DLD1 (cell line): ENCODE measurements around the gene HIGD1C.

ENCODE experiments used
- in situ Hi-C: cut with HindIII; loops from 2 replicates; pipeline ENCODE4 v1.10.0; 2017; ENCODE audit warnings: low sequenced_read_pairs

HIGD1C gene

DNA sequence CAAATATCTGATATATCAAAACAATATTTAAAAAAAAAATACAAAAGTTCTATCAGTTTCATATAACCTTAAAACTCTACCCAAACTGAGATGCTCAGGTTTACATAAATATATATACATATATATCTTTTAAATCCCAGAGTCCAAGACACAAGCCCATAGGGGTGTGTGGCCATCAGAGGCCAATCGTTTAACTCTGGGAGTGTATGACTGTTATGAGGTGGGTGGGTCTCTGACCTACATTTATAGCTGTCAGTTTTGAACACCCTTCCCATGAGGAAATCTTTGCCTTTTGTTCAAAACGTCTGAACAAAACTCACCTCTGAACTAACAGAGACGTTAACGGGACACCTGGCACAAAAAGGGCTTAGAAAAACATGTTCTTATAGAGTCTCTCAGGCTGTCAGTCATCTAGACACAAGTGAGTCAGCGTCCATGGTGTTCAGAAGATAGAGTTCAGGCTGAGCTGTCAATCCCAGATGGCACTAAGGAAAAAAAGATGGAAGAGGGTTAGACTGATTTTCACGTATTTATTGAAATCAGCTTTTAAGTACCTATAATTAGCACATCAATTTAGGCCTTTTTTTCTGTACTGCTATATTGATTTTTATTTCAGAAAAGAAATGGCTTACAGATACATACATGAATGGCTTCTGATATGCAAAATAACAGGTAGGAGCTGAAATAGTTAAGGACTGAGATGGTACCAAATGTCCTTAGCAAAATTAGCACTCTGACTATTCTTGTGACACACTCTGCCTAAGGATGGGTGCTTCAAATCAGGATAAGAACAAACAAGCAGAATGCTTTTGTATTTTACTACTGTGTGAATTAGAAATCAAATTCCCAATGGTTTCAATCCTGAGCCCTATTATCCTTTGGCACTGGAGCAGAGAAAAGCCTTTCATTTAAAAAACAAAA, 29.2 kb downstream of the HIGD1C start:
- in situ Hi-C loops, result no loop called here

DNA sequence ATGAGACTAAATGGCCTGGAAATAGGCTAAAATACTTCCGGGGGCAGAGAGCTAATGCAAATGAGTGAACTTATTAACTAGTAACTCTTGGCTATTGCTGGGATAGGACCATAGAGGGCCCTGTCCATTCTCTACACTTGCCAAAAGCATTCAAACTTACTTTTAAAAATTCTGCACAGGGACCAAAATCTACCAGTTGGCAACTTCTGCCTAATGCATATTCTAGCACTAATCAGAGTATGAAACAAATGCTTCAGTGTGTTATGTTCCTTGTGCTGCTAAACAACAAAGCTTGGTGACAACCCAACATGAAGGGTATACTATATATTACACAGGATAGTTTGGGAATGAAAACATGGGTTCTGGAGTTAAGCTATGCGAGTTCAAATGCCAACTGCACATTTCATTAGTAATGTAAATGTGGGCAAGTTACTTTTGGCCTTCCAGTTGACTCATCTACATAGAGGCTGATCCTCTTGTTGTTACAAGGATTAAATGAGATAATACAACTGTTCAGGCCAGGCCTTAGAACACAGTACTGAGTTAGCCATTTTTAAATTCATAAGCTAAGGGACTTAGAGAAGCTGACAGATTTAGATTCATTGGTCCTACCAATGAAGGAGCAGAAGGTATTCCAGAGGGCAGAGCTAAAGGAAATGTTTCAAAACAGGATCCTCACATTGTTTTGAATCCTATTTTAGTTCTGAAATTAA, 32.4 kb downstream of the HIGD1C start:
- in situ Hi-C loops, result no loop called here

DNA sequence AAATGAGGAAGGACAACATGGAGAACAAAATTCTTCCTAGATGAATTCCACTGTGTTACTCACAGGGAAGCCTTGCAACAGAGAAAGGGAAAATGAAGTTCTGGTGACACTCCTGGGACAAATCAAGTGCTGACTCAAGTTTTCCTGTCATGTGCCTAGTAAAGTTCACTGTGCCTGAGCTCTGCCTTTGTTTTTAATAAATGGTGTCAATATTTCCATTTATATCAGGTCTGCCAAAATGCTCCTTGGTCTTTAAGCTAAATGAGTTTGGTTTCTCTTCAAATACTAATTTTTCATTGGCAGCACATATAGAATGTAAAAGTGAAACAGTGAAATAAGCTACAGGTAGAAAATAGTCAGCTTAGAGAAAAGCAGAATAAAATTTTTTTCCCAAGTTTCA, 33.0 kb downstream of the HIGD1C start:
- in situ Hi-C loops, result no loop called here

DNA sequence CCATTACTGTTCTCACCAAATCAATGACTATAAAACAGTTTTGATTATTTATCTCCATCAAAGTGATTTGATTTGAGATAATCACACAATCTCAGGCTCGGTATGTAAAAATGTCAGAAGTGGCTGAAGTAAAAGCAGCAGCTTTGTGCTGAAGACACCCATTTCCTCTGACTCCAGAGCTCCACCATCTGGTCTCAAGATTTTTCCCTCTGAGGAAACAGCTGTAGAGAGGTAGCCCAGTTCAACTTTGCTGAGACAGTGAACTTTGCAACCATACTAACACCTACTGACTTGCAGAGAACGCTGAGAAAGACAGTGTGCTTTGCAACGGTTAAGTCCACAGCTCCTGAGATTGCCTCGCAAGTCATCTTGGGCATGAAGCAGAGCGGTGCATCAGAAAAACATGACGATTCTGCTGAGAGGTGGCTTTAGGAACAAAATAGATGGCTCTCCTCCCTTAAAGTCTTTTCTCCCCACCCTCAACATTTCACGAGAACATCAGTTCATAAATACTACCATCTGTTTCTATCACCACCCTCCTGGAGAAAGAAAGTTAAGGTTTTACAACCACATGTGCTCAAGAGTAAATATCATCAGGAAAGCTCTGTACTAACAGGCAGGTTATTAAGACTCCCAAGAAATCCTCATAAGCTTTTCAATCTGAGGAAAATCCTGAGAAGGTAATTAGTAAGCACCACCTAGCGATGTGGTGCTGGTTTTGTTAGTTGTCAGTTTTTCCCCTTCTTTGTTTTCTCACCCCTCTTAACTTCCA, 34.8 kb downstream of the HIGD1C start:
- in situ Hi-C loops, result no loop called here

DNA sequence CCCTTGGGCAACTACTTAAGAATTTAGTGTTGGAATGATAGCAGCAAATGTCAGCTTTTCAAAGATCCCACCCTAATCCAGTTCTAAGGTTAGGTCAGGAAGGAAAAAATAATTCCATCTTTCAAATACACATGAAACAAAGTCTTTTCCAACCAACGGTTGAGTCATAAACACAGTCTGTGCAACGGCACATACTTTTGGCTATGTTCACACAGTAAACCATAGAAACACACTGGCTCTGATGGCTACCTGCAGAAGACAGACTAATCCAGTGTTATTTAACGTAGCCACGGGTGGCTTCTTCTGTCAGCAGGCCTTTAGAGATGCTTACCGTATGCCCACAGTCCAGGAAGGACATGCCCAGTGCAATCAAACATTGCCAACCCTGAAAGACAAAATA, 35.7 kb downstream of the HIGD1C start:
- in situ Hi-C loops, result no loop called here

DNA sequence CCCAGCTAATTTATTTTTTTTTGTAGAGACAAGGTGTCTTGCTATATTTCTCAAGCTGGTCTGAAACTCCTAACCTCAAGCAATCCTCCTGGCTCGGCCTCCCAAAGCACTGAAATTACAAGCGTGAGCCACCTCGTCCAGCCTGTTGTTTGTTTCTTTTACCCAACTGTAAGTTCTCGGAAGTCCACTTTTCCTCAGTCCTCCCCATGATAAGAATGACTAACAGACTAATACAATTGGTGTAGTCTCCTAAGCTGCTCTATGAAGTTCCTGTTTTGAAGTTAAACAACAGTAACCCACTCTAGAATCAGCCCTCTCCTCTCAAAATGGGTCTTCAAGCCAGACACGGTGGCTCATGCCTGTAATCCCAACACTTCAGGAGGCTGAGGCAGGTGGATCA, 36.5 kb downstream of the HIGD1C start:
- in situ Hi-C loops, result no loop called here

DNA sequence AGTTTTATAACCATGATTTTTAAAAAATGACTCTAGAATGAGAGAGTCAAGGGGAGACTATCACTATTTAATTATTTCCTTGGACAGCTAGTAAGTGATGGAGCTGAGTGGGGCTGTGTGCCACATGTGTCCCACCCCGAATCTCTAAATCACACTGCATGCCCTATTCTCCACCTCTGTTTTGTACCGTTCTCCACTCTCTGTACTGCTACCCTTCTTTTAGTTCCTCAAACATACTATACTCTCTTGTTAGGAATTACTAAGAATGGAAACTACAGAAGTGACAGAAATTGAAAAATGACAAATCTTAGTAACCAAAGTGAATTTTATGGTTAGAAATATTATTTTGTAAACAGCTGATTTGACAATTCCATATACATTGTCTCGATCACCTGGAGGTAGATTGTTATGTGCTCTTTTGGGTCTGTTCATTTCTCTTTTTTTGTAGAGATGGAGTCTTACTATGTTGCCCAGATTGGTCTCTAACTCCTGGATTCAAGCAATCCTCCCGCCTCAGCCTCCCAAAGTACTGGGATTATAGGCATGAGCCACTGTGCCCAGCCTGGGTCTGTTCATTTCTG, 37.9 kb downstream of the HIGD1C start:
- in situ Hi-C loops, result no loop called here

DNA sequence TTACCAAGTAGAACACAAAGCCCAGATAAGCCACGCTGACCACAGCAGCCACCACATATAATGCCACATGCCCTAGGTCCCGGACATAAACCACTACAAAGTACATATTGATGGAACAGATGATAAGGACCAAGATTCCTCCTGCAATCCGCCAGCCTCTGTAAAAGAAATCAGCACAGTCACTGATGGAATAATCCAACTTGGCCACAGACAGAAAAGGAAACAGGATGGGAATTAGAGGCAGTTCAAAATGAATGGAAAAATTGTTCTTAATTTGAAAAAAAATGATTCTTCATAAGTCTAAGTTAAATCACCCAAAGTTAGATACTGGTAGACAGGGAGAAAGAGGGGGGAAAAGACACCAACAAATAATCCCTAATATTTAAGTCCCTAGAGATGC, 38.4 kb downstream of the HIGD1C start:
- in situ Hi-C loops, result no loop called here

GRCh38 chr12:50991291-50991690, 38.9 kb downstream of the HIGD1C start:
- in situ Hi-C loops, result no loop called here

GRCh38 chr12:50992819-50993218, 40.5 kb downstream of the HIGD1C start:
- in situ Hi-C loops, result no loop called here

DNA sequence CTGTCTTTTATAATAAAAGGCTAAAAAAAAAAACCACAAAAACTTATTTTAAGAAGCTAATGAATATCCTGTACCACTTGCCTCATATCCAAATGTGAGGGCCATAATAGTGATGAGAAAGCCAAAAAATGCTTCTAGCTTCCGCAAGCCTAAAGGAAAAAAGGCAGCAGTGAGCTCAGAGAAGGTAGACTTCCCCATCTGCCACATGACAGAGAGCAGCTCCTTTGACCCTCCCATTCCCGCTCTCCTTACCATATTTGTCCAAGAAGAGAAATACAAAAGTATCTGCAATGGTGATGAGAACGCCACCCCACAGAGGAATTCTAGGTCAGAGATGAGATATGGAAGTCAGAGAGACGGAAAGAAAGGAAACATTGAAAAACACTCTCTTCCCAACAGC, 46.7 kb downstream of the HIGD1C start:
- in situ Hi-C loops, result no loop called here

DNA sequence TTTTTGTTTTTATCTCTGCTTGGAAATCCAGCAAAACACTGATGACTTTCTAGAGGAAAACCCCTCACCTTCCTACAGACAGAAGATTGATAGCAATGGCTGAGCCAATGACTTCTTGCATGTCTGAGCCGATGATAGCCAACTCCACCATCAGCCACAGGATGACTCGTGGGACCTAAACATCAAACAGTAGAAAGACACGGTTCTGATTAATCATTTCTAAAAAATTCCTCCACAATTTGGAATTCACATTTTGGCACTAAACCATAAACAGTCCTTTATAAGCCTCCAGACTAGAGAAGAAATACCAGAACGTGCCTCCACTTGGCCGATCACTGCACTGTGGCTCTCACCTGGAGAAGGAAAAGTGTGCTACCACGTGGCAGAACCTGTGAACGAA, 47.9 kb downstream of the HIGD1C start:
- in situ Hi-C loops, result no loop called here

- in situ Hi-C loops, result no loop called here
These were observed 49.5 kb downstream of the HIGD1C start for GRCh38 chr12:51001799-51002198.

GRCh38 chr12:51004504-51004903, 52.2 kb downstream of the HIGD1C start:
- in situ Hi-C loops, result no loop called here

- in situ Hi-C loops, result no loop called here
These were observed 52.7 kb downstream of the HIGD1C start for GRCh38 chr12:51005030-51005429.

GRCh38 chr12:51005671-51006070, 53.3 kb downstream of the HIGD1C start:
- in situ Hi-C loops, result no loop called here

DNA sequence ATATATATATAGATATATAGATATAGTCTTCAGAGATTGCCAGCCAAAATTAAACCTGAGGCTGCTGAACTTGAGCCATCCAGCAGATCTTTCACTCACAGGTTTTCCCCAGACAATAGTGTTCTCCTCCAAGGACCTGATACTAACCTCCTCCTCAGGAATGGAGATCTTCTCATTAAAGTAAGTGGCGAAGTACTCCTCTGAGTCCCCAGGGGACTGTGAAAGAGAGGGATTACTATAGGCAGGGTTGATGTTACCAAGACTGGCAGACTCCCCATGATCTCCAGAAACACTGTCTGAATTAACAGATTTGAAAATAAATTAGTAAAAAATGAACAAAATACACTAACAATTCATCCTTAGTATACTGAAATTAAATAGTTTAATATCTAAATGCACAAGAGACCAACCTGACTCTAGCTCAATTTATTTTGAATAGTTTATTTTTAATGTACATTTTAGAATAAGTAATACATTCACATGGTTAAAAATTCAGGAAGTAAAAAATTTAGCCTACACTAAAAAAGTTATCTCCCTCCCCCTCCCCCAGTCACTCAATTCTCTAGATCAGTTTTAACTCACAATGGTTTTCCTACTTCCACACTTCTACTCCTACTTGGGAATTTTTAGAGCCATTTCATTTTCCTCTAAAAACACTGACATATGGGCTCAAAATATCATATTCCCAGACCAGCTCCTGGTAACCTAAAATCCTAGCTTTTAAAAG, 56.1 kb downstream of the HIGD1C start:
- in situ Hi-C loops, result no loop called here

GRCh38 chr12:51009056-51009440, 56.7 kb downstream of the HIGD1C start:
- in situ Hi-C loops, result no loop called here

DNA sequence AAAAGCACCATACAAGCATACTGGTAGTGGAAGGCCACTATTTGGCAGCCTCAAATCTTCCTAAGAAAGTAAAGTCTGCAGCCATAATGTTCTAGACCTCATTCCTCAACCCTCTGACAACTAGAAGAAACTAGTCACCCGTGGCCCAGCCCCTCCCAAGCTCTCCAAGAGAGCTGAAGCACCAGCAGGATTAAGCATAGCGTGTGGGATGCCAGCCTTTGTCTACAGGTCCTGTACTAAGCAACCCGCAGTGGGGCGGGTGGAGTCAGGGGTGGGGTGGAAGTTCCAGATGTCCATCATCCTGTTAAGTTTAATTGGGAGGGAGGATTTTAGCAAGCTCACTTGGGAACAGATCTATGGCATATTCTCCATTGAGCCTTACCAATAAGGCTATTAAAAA, 59.6 kb downstream of the HIGD1C start:
- in situ Hi-C loops, result no loop called here

- in situ Hi-C loops, result no loop called here
These were observed 60.4 kb downstream of the HIGD1C start for GRCh38 chr12:51012570-51013236.
